WI38 (cell line): Measurements from ENCODE around the gene SLC13A2.

Source experiments
- H3K4me3 ChIP-seq: 2 replicates; pipeline ENCODE4 v1.5.1; 2011; ENCODE audit warnings: low read depth, mild to moderate bottlenecking, control low read depth, low read length
- CTCF ChIP-seq: IDR thresholded peaks from 2 replicates; pipeline ENCODE4 v1.5.1; 2012; ENCODE audit warnings: low read depth, mild to moderate bottlenecking, control low read depth, low read length

SLC13A2 gene

GRCh38 chr17:28472871-28473497 lies 460 bp upstream of the SLC13A2 start:
- TF ChIP-seq CTCF: no peak
- H3K4me3 ChIP-seq: no peak overlapping the region

- TF ChIP-seq CTCF: no peak
- no peak overlapping the region for H3K4me3 ChIP-seq
Measured at GRCh38 chr17:28474111-28474531, 677 bp downstream of the SLC13A2 start.

GRCh38 chr17:28475151-28475900 lies 1.9 kb downstream of the SLC13A2 start:
- no peak overlapping the region for H3K4me3 ChIP-seq
- no peak for TF ChIP-seq CTCF

GRCh38 chr17:28476076-28476865 lies 2.8 kb downstream of the SLC13A2 start:
- no peak for TF ChIP-seq CTCF
- no peak overlapping the region for H3K4me3 ChIP-seq

GRCh38 chr17:28477928-28478327 lies 4.5 kb downstream of the SLC13A2 start:
- H3K4me3 ChIP-seq: no peak overlapping the region
- no peak for TF ChIP-seq CTCF

- no peak overlapping the region for H3K4me3 ChIP-seq
- TF ChIP-seq CTCF: no peak
Measured at GRCh38 chr17:28478712-28479615, 5.5 kb downstream of the SLC13A2 start.
